HG02678 (cell line): Measurements from ENCODE around the gene NXPH3.

Source experiments
- ATAC-seq: cut with Tn5 transposase; IDR thresholded peaks from one replicate; pipeline ENCODE4 v1.9.1; 2021; ENCODE audit warnings: mild to moderate bottlenecking, moderate library complexity; ENCODE audit not compliant: unreplicated experiment

Gene NXPH3

GRCh38 chr17:49574945-49575678, 559 bp upstream of the NXPH3 start:
- ATAC-seq, result no peak

- no peak for ATAC-seq
Measured at GRCh38 chr17:49576088-49576916, 631 bp downstream of the NXPH3 start.

- ATAC-seq, result no peak
Measured at GRCh38 chr17:49576917-49577649, 1.4 kb downstream of the NXPH3 start.

- ATAC-seq, result no peak
Measured at GRCh38 chr17:49577650-49577934, 1.9 kb downstream of the NXPH3 start.

GRCh38 chr17:49577963-49578362, 2.3 kb downstream of the NXPH3 start:
- ATAC-seq, result no peak

- ATAC-seq, result no peak
Measured at GRCh38 chr17:49578414-49578813, 2.7 kb downstream of the NXPH3 start.

- ATAC-seq, result no peak
Measured at GRCh38 chr17:49578952-49579500, 3.4 kb downstream of the NXPH3 start.

GRCh38 chr17:49579522-49579921, 3.9 kb downstream of the NXPH3 start:
- no peak for ATAC-seq

- no peak for ATAC-seq
Measured at GRCh38 chr17:49580055-49580721, 4.5 kb downstream of the NXPH3 start.

- no peak for ATAC-seq
Measured at GRCh38 chr17:49580981-49581647, 5.4 kb downstream of the NXPH3 start.

- no peak for ATAC-seq
Measured at GRCh38 chr17:49581648-49581998, 6.0 kb downstream of the NXPH3 start.

GRCh38 chr17:49582055-49582722, 6.5 kb downstream of the NXPH3 start:
- no peak for ATAC-seq

- no peak for ATAC-seq
Measured at GRCh38 chr17:49582789-49583188, 7.1 kb downstream of the NXPH3 start.

- ATAC-seq, result no peak
Measured at GRCh38 chr17:49583226-49583625, 7.6 kb downstream of the NXPH3 start.

GRCh38 chr17:49583889-49584288, 8.2 kb downstream of the NXPH3 start:
- ATAC-seq, result no peak

- no peak for ATAC-seq
Measured at GRCh38 chr17:49585422-49586027, 9.9 kb downstream of the NXPH3 start.

GRCh38 chr17:49587366-49588073, 11.8 kb downstream of the NXPH3 start:
- ATAC-seq, result no peak

- ATAC-seq, result no peak
Measured at GRCh38 chr17:49588312-49588711, 12.6 kb downstream of the NXPH3 start.
